K562 (cell line): ENCODE results near the gene EIF1.

Source experiments
- ATF1 ChIP-seq, 2 experiments: fragments of 450-650 bp in 1 of 2; IDR thresholded peaks; 2 replicates each; pipeline ENCODE4 v1.6.1; 2016; ENCODE audit warnings: missing compliant biosample characterization in 1 of 2, missing genetic modification characterization in 1 of 2
- CBX5 ChIP-seq: IDR thresholded peaks from 2 replicates; pipeline ENCODE4 v1.6.1; 2014; ENCODE audit warnings: low read depth, borderline replicate concordance
- CEBPB ChIP-seq: fragments of 450-650 bp; IDR thresholded peaks from 2 replicates; pipeline ENCODE4 v1.6.1; 2016; ENCODE audit warnings: missing genetic modification characterization, missing compliant biosample characterization
- CREM ChIP-seq: IDR thresholded peaks from 2 replicates; pipeline ENCODE4 v1.6.1; 2014; ENCODE audit warnings: antibody characterized with exemption, low read depth
- HIVEP1 ChIP-seq: fragments of 250-450 bp; sonication (Bioruptor Pico); IDR thresholded peaks from 2 replicates; pipeline ENCODE4 v1.4.0; 2020; ENCODE audit warnings: mild to moderate bottlenecking
- PCBP2 ChIP-seq: fragments of 200-400 bp; formaldehyde crosslinking; IDR thresholded peaks from 2 replicates; pipeline ENCODE4 v1.6.1; 2018; ENCODE audit warnings: low read length, low read depth, mild to moderate bottlenecking, moderate library complexity; ENCODE audit not compliant: poor library complexity, severe bottlenecking
- ZKSCAN8 ChIP-seq: fragments of 200-800 bp; sonication (Bioruptor generic); IDR thresholded peaks from 2 replicates; pipeline ENCODE4 v1.6.1; 2016; ENCODE audit warnings: missing genetic modification characterization, missing compliant biosample characterization
- ZZZ3 ChIP-seq: fragments of 450-650 bp; IDR thresholded peaks from 2 replicates; pipeline ENCODE4 v1.6.1; 2016; ENCODE audit warnings: antibody characterized with exemption, mild to moderate bottlenecking, moderate library complexity
- TF ChIP-seq, protein P1 (sequence below): fragments of 450-650 bp; formaldehyde crosslinking; IDR thresholded peaks from 2 replicates; pipeline ENCODE4 v1.4.0; 2022; ENCODE audit warnings: missing genetic modification characterization
- TF ChIP-seq, protein P2 (sequence below), 2 experiments: fragments of 450-650 bp; formaldehyde crosslinking in 1 of 2; IDR thresholded peaks; 2 replicates each; pipeline versions ENCODE4 v1.4.0 to v1.6.1; 2014 to 2020; ENCODE audit warnings: mild to moderate bottlenecking in 2 of 2, borderline replicate concordance in 1 of 2, low read depth in 1 of 2
- TF ChIP-seq, protein P3 (sequence below), 3 experiments: IDR thresholded peaks in 2 of 3; conservative IDR thresholded peaks in 1 of 3; 2 replicates each; pipeline ENCODE4 v1.5.1; 2011 to 2012; ENCODE audit warnings: low read length in 3 of 3, mild to moderate bottlenecking in 3 of 3, control low read depth in 2 of 3, improper control_type of control experiment in 1 of 3, inconsistent platforms in 1 of 3, low read depth in 1 of 3, mixed read lengths in 1 of 3, moderate library complexity in 1 of 3; ENCODE audit not compliant: insufficient read depth in 2 of 3
- TF ChIP-seq, protein P4 (sequence below): sonication (generic); formaldehyde crosslinking; IDR thresholded peaks from 2 replicates; pipeline ENCODE4 v1.8.1; 2022; ENCODE audit warnings: missing genetic modification reagents
- TF ChIP-seq, protein P5 (sequence below): sonication (generic); formaldehyde crosslinking; IDR thresholded peaks from 2 replicates; pipeline ENCODE4 v1.8.1; 2023; ENCODE audit warnings: mild to moderate bottlenecking, missing genetic modification reagents

DNA sequence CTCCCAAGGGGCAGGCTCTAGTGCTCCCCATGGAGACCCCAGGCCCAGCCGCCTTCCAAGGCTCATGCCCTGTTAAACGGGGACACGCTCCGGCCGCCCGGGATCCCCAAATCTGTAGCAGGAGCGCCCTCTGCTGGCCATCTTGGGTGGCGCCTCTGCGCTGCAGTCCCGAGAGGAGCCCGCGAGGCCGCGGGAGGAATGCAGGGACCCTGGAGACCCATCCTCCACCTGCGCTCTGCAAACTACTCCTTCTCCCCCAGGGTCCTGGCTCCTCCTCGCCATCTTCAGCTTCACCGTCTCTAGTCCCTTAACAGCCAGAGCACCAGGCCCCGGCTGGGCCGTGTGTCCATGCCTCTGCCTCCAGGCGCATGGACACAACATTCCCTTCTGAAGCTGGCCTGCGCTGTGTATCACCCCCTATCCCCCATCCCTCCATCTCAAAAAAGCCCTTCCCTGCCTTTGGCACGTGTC lies 40.7 kb upstream of the EIF1 start:
- TF ChIP-seq, protein P1, sequence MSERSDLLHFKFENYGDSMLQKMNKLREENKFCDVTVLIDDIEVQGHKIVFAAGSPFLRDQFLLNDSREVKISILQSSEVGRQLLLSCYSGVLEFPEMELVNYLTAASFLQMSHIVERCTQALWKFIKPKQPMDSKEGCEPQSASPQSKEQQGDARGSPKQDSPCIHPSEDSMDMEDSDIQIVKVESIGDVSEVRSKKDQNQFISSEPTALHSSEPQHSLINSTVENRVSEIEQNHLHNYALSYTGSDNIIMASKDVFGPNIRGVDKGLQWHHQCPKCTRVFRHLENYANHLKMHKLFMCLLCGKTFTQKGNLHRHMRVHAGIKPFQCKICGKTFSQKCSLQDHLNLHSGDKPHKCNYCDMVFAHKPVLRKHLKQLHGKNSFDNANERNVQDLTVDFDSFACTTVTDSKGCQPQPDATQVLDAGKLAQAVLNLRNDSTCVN (CRISPR knock-in tag), result no peak
- TF ChIP-seq HIVEP1 (CRISPR knock-in tag) (no peak), CEBPB (no peak), CBX5 (no peak), ZZZ3 (no peak), ATF1 (CRISPR knock-in tag; IDR thresholded peaks at IDR 0.05) (no peak), ATF1 (tag; IDR thresholded peaks at IDR 0.05) (no peak), CREM (no peak), ZKSCAN8 (no peak), PCBP2 (no peak)
- TF ChIP-seq, protein P2, sequence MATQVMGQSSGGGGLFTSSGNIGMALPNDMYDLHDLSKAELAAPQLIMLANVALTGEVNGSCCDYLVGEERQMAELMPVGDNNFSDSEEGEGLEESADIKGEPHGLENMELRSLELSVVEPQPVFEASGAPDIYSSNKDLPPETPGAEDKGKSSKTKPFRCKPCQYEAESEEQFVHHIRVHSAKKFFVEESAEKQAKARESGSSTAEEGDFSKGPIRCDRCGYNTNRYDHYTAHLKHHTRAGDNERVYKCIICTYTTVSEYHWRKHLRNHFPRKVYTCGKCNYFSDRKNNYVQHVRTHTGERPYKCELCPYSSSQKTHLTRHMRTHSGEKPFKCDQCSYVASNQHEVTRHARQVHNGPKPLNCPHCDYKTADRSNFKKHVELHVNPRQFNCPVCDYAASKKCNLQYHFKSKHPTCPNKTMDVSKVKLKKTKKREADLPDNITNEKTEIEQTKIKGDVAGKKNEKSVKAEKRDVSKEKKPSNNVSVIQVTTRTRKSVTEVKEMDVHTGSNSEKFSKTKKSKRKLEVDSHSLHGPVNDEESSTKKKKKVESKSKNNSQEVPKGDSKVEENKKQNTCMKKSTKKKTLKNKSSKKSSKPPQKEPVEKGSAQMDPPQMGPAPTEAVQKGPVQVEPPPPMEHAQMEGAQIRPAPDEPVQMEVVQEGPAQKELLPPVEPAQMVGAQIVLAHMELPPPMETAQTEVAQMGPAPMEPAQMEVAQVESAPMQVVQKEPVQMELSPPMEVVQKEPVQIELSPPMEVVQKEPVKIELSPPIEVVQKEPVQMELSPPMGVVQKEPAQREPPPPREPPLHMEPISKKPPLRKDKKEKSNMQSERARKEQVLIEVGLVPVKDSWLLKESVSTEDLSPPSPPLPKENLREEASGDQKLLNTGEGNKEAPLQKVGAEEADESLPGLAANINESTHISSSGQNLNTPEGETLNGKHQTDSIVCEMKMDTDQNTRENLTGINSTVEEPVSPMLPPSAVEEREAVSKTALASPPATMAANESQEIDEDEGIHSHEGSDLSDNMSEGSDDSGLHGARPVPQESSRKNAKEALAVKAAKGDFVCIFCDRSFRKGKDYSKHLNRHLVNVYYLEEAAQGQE (IDR thresholded peaks at IDR 0.05; ENCODE audit: borderline replicate concordance), result peak; percentile 89
- TF ChIP-seq, protein P2 (CRISPR knock-in tag; IDR thresholded peaks at IDR 0.05; ENCODE audit: low read depth), result no peak
- TF ChIP-seq, protein P3, sequence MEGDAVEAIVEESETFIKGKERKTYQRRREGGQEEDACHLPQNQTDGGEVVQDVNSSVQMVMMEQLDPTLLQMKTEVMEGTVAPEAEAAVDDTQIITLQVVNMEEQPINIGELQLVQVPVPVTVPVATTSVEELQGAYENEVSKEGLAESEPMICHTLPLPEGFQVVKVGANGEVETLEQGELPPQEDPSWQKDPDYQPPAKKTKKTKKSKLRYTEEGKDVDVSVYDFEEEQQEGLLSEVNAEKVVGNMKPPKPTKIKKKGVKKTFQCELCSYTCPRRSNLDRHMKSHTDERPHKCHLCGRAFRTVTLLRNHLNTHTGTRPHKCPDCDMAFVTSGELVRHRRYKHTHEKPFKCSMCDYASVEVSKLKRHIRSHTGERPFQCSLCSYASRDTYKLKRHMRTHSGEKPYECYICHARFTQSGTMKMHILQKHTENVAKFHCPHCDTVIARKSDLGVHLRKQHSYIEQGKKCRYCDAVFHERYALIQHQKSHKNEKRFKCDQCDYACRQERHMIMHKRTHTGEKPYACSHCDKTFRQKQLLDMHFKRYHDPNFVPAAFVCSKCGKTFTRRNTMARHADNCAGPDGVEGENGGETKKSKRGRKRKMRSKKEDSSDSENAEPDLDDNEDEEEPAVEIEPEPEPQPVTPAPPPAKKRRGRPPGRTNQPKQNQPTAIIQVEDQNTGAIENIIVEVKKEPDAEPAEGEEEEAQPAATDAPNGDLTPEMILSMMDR (IDR thresholded peaks at IDR 0.05 in 2 of 3, conservative IDR thresholded peaks at IDR 0.05 in 1 of 3; ENCODE audit: insufficient read depth in 2 of 3, low read depth in 1 of 3, low read length in 3 of 3), result peak; percentile 93 to 97 (median 94)
- TF ChIP-seq, protein P4, sequence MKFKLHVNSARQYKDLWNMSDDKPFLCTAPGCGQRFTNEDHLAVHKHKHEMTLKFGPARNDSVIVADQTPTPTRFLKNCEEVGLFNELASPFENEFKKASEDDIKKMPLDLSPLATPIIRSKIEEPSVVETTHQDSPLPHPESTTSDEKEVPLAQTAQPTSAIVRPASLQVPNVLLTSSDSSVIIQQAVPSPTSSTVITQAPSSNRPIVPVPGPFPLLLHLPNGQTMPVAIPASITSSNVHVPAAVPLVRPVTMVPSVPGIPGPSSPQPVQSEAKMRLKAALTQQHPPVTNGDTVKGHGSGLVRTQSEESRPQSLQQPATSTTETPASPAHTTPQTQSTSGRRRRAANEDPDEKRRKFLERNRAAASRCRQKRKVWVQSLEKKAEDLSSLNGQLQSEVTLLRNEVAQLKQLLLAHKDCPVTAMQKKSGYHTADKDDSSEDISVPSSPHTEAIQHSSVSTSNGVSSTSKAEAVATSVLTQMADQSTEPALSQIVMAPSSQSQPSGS (CRISPR knock-in tag), result no peak
- TF ChIP-seq, protein P5, sequence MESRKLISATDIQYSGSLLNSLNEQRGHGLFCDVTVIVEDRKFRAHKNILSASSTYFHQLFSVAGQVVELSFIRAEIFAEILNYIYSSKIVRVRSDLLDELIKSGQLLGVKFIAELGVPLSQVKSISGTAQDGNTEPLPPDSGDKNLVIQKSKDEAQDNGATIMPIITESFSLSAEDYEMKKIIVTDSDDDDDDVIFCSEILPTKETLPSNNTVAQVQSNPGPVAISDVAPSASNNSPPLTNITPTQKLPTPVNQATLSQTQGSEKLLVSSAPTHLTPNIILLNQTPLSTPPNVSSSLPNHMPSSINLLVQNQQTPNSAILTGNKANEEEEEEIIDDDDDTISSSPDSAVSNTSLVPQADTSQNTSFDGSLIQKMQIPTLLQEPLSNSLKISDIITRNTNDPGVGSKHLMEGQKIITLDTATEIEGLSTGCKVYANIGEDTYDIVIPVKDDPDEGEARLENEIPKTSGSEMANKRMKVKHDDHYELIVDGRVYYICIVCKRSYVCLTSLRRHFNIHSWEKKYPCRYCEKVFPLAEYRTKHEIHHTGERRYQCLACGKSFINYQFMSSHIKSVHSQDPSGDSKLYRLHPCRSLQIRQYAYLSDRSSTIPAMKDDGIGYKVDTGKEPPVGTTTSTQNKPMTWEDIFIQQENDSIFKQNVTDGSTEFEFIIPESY (CRISPR knock-in tag), result no peak
